GM13976 (cell line): ENCODE data around the gene PDGFRB.

Experiments
- DNase-seq: peaks from one replicate; pipeline ENCODE4 v3.0.0; 2012; ENCODE audit warnings: low spot score
- in situ Hi-C: fragments of 300-500 bp; cut with MboI; formaldehyde crosslinking; loops from one replicate; pipeline ENCODE4 v1.12.0; 2022; ENCODE audit warnings: low sequenced_read_pairs, mixed read lengths, inconsistent platforms; ENCODE audit not compliant: unreplicated experiment
- TF ChIP-seq, protein P1 (sequence below): IDR thresholded peaks from 2 replicates; pipeline ENCODE4 v1.5.1; 2012; ENCODE audit warnings: borderline replicate concordance, mild to moderate bottlenecking; ENCODE audit not compliant: insufficient read depth; ENCODE audit errors: extremely low read depth, missing control alignments, control extremely low read depth

Gene PDGFRB

DNA sequence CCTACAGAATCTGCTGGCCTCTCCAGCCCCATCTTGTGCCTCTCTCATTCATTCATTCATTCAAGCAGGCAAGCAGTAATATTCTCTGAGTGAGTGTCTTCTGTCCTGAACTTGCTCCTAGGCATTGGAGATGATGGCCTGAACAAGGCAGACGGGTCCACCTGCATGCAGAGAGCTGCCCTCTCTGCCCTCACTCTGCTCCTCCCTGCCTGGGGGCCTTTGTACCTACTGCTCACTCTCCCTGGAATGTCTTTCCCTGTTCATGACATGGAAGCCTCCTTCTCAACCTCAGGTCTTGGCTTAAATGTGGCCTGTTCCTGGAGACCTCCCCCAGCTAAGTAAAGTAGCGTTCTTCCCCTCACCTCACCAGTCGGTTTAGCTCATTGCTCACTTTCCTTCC is 17.5 kb upstream of the PDGFRB start:
- in situ Hi-C loops = no loop called here
- TF ChIP-seq, protein P1, sequence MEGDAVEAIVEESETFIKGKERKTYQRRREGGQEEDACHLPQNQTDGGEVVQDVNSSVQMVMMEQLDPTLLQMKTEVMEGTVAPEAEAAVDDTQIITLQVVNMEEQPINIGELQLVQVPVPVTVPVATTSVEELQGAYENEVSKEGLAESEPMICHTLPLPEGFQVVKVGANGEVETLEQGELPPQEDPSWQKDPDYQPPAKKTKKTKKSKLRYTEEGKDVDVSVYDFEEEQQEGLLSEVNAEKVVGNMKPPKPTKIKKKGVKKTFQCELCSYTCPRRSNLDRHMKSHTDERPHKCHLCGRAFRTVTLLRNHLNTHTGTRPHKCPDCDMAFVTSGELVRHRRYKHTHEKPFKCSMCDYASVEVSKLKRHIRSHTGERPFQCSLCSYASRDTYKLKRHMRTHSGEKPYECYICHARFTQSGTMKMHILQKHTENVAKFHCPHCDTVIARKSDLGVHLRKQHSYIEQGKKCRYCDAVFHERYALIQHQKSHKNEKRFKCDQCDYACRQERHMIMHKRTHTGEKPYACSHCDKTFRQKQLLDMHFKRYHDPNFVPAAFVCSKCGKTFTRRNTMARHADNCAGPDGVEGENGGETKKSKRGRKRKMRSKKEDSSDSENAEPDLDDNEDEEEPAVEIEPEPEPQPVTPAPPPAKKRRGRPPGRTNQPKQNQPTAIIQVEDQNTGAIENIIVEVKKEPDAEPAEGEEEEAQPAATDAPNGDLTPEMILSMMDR = no peak
- DNase-seq = no peak

DNA sequence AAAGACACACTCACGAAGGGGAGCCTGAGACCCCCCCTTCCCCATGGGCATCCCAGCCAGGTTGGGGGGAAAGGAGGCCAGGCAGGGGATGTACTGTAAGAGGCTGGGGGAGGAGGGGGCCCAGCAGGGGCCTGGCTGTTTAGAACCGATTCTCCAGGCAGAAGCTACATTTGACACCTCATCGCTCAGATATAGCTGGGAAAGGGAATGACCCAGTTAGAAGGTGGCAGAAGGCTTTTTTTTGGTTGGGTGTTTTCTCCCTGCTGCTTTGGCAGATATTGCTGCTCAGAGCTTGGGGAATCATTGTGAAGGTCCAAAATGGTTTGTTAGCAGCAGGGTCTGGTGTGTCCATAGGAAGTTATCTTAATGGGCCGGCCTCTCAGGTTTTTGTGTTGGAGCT is 16.9 kb upstream of the PDGFRB start:
- in situ Hi-C loops = no loop called here
- no peak for DNase-seq
- TF ChIP-seq, protein P1 = no peak

DNA sequence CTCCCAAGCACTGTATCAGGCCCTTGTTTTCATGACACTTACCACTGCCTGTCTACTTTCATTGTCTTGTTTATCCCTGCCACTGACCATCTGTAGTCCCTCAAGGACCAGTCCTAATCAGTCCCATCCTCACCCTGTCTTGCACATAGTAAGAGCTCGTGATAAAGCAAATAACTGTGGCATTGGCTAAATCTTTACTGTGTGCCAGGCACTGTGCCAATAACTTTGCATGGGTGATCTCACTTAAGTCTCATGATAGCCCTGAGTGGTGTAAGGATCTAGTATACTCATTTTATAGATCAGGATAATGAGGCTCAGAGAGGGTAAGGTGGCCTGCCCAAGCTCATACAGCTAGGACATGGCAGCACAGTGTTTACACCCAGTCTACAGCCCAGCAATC is 16.5 kb upstream of the PDGFRB start:
- no peak for DNase-seq
- in situ Hi-C loops = no loop called here

DNA sequence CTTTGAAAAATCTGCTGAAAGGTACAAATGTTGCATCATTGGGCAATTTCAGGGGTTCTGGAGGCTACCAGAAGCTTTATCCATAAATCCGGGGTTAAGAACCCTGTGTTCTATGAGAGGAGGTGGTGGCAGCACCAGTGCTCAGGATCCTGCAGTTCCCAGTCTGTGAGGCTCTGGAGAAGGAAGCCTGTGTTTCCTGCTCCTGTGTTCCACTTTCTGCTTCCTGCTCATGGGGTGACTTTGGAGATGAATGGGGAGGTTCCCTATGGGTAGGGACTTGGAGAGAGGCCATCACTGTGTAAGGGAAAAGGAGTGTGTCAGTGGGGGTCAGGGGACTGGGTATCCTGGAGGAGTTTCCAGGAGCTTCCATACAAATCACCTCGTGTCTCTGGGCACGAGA is 13.2 kb upstream of the PDGFRB start:
- TF ChIP-seq, protein P1 = no peak
- DNase-seq = no peak

More for the DNA sequence above, 16.5 kb upstream of the PDGFRB start:
- TF ChIP-seq, protein P1 = no peak

DNA sequence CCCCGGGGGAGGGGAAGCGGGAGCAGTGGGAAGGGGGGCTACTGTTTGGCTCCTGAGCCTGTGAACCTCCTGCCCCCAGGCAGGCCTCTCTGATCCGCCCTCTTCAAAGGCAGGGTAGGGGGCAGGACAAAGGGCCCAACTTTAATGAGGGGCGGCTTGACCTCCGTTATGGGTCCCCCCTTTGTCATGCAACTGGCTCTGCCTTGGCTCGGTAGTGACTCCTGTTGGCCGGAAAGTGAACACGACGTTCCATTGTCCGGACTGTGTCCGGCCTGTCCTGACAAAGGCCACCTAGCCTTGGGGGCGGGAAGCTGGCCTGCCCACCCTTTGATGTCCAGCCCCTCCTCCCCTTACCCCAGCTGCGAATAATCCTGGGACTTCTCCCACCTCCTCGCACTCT is 12.3 kb upstream of the PDGFRB start:
- no peak for DNase-seq
- in situ Hi-C loops = loop anchor here (10.0 kb wide), 1 partner anchor 47 kb away; no protein-coding TSS in a partner anchor
- TF ChIP-seq, protein P1 = no peak

More for the DNA sequence above, 13.2 kb upstream of the PDGFRB start:
- in situ Hi-C loops = loop anchor here (10.0 kb wide), 1 partner anchor 46 kb away; no protein-coding TSS in a partner anchor

DNA sequence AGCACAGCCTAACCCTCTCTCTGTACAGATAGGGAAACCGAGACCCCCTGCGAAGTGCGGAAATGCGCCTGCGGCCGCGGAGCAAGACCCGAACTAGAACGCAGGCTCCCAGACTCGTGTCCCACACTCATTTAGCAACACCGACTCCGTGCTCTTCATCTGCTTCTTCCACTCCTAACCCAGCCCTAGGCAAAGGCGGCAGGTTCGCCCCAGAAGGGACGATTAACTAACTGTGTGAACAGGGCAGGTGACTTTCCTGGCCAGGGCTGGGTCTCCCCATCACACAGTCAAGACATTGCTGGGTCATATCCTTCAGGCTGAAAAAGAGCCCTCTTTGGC is 11.8 kb upstream of the PDGFRB start:
- TF ChIP-seq, protein P1 = no peak
- in situ Hi-C loops = loop anchor here (10.0 kb wide), 1 partner anchor 47 kb away; no protein-coding TSS in a partner anchor
- DNase-seq = no peak
